Mucosa of descending colon (tissue), 3 donors: ENCODE data around the gene DPP3. TPM values are rescaled to one million over a fixed set of nuclear protein-coding genes. Genes with fewer than 3 reads are reported as not detected.

Experiments
- ATAC-seq: fragments of 200-7000 bp; cut with Tn5 transposase; one replicate; pipeline ENCODE4 v1.9.1; 2020; ENCODE audit warnings: mild to moderate bottlenecking, moderate library complexity
- DNase-seq, 3 donors: peaks; one replicate each; pipeline ENCODE4 v3.0.0-alpha.2; 2020
- H3K36me3 ChIP-seq: fragments of 200-600 bp; one replicate; pipeline ENCODE4 v1.8.0; 2021; ENCODE audit warnings: low read depth, mild to moderate bottlenecking
- H3K4me1 ChIP-seq: fragments of 200-600 bp; one replicate; pipeline ENCODE4 v1.8.0; 2021; ENCODE audit warnings: low read depth, mild to moderate bottlenecking
- H3K4me3 ChIP-seq: fragments of 200-600 bp; one replicate; pipeline ENCODE4 v1.8.0; 2021; ENCODE audit warnings: mild to moderate bottlenecking
- H3K9me3 ChIP-seq: fragments of 200-600 bp; one replicate; pipeline ENCODE4 v1.8.0; 2021; ENCODE audit warnings: mild to moderate bottlenecking
- CTCF ChIP-seq: fragments of 200-600 bp; IDR thresholded peaks from one replicate; pipeline ENCODE4 v1.8.0; 2022; ENCODE audit warnings: antibody characterized with exemption, mild to moderate bottlenecking
- intact Hi-C, 2 donors: fragments of 100-400 bp; cut with DNase I in 1 of 2; cut with micrococcal nuclease in 1 of 2; formaldehyde crosslinking; loops; one replicate each; pipeline versions ENCODE4 v1.11.0 to v1.11.1; 2022; cut with DNase I, micrococcal nuclease
- total RNA-seq, 3 donors: library from RNA; stranded (reverse); fragmentation: NEBNext Ultra II Directional in 2 of 3; extraction: Animal tissue kit (Norgen Biotek cat#: 25700) in 2 of 3; gene quantifications; one replicate each; pipeline versions ENCODE4 v1.2.1 to v1.2.4, GENCODE V29; 2021 to 2023
- donor health status: DM: no; HTN: no; CAD: no; lungs with moderate emphysema.
- donor health status: DM: no; HTN: no; CAD: no.
- donor health status: DM: no; HTN: yes; CAD: no.

Gene DPP3
- total RNA-seq, 3 donors from 2014 or later, result 37.9 to 92.2 (median 75.5) TPM

- Histone ChIP-seq H3K4me1 (peaks cover 8% of the 10 kb centered on the region), H3K4me3 (no peak overlapping the region), H3K9me3 (no peaks in the 10 kb centered on the region), H3K36me3 (no peaks in the 10 kb centered on the region)
- TF ChIP-seq CTCF, result no peak
- intact Hi-C loops, result no loop called here
- DNase-seq (no peak), ATAC-seq (no peak)
These were observed 11.5 kb upstream of the DPP3 start for GRCh38 chr11:66468691-66469090.

- no peaks in the 10 kb centered on the region for H3K9me3 ChIP-seq
- intact Hi-C loops, result no loop called here
- H3K4me3 ChIP-seq, result no peak overlapping the region
- DNase-seq (no peak), ATAC-seq (no peak)
- H3K4me1 ChIP-seq, result peaks cover 8% of the 10 kb centered on the region
- TF ChIP-seq CTCF, result no peak
- H3K36me3 ChIP-seq, result no peaks in the 10 kb centered on the region
These were observed 10.8 kb upstream of the DPP3 start for GRCh38 chr11:66469441-66469840.

GRCh38 chr11:66470015-66470414 lies 10.2 kb upstream of the DPP3 start:
- Histone ChIP-seq H3K4me3 (no peak overlapping the region), H3K36me3 (no peaks in the 10 kb centered on the region), H3K9me3 (no peaks in the 10 kb centered on the region), H3K4me1 (peaks cover 8% of the 10 kb centered on the region)
- no peak for TF ChIP-seq CTCF
- no peak for ATAC-seq
- no peak for DNase-seq
- intact Hi-C loops, result no loop called here

GRCh38 chr11:66471142-66471541 lies 9.1 kb upstream of the DPP3 start:
- TF ChIP-seq CTCF, result no peak
- Histone ChIP-seq H3K9me3 (no peaks in the 10 kb centered on the region), H3K36me3 (no peaks in the 10 kb centered on the region), H3K4me3 (no peak overlapping the region), H3K4me1 (peaks cover 8% of the 10 kb centered on the region)
- ATAC-seq (no peak), DNase-seq (no peak)
- intact Hi-C loops, result no loop called here

- no peak for TF ChIP-seq CTCF
- Histone ChIP-seq H3K4me1 (peaks cover 8% of the 10 kb centered on the region), H3K4me3 (no peak overlapping the region), H3K9me3 (no peaks in the 10 kb centered on the region), H3K36me3 (no peaks in the 10 kb centered on the region)
- DNase-seq (no peak), ATAC-seq (no peak)
- intact Hi-C loops, result no loop called here
These were observed 8.2 kb upstream of the DPP3 start for GRCh38 chr11:66472054-66472453.

GRCh38 chr11:66473167-66473566 lies 7.1 kb upstream of the DPP3 start:
- no peak for ATAC-seq
- Histone ChIP-seq H3K36me3 (no peaks in the 10 kb centered on the region), H3K4me1 (no peaks in the 10 kb centered on the region), H3K9me3 (no peaks in the 10 kb centered on the region), H3K4me3 (no peak overlapping the region)
- no peak for DNase-seq
- no peak for TF ChIP-seq CTCF
- intact Hi-C loops, result no loop called here
